Loucy (cell line): ENCODE data around the gene PBXIP1.

Source experiments
- EZH2phosphoT487 ChIP-seq: fragments of 200-600 bp; IDR thresholded peaks from 2 replicates; pipeline ENCODE4 v1.6.1; 2018; ENCODE audit warnings: antibody characterized with exemption, mild to moderate bottlenecking, moderate library complexity, borderline replicate concordance
- TF ChIP-seq, protein P1 (sequence below): fragments of 200-600 bp; sonication (generic); conservative IDR thresholded peaks from 2 replicates; pipeline ENCODE4 v1.5.1; 2014; ENCODE audit warnings: mild to moderate bottlenecking, antibody characterized with exemption, low read length

DNA sequence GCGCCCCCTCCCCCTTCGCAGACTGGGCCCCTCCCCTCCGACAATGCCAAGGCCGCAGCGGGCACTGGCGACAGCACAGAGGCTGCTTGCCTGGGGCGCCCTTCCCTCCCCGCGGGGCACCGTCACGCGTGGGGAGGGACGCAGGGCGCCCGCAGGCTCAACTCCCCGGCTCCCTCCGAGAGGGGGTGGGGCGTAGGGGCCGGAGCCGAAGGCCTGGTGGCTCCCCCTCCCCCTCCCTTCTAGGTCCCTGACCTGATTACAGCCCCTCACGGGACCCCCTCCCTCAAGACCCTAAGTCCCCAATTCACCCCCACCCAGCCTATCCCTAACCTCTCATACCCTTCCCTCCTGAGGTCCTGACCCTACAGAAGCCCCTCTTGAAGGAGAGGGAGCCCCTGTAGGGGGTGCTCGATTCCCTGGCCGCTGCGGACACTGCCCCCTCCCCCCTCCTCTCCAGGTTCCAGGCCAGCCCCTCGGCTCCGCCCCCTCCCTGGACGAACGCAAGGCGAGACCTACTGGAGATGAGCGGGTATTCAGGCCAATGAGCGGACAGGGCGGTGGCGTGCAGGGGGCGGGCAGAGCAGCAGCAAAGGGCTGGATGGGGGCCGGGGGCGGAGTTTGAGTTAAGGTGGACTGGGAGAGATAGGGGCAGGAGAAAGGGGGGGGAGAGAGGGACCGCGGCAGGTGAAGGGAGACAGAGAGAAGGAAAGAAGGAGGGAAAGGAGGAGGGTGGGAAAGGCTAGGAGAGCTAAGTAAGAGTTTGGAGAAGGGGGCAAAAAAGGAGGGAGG, 46.0 kb upstream of the PBXIP1 start:
- TF ChIP-seq, protein P1, sequence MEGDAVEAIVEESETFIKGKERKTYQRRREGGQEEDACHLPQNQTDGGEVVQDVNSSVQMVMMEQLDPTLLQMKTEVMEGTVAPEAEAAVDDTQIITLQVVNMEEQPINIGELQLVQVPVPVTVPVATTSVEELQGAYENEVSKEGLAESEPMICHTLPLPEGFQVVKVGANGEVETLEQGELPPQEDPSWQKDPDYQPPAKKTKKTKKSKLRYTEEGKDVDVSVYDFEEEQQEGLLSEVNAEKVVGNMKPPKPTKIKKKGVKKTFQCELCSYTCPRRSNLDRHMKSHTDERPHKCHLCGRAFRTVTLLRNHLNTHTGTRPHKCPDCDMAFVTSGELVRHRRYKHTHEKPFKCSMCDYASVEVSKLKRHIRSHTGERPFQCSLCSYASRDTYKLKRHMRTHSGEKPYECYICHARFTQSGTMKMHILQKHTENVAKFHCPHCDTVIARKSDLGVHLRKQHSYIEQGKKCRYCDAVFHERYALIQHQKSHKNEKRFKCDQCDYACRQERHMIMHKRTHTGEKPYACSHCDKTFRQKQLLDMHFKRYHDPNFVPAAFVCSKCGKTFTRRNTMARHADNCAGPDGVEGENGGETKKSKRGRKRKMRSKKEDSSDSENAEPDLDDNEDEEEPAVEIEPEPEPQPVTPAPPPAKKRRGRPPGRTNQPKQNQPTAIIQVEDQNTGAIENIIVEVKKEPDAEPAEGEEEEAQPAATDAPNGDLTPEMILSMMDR = peak; percentile 64
- no peak for TF ChIP-seq EZH2phosphoT487
